Fibroblast of skin of back (primary cell): ENCODE results near the gene RASGRF1. TPM values are rescaled to one million over a fixed set of nuclear protein-coding genes. Genes with fewer than 3 reads are reported as not detected.
A peak's percentile ranks its signal among the peaks of the same experiment; 100 is the strongest.
"Not testable (repeated sequence)": the region's sequence is repeated elsewhere in the genome, so short reads cannot be mapped to it uniquely, and the experiment has no call there.

Source experiments
- DNase-seq: peaks from one replicate; pipeline ENCODE4 v3.0.0-alpha.2; 2013
- polyA plus RNA-seq, 2 experiments: library from polyadenylated mRNA; unstranded; fragments of 120-200 nt; gene quantifications; one replicate each; pipeline ENCODE4 v1.2.1, GENCODE V29; 2013; ENCODE audit not compliant: insufficient read length in 2 of 2

RASGRF1 gene, protein sequence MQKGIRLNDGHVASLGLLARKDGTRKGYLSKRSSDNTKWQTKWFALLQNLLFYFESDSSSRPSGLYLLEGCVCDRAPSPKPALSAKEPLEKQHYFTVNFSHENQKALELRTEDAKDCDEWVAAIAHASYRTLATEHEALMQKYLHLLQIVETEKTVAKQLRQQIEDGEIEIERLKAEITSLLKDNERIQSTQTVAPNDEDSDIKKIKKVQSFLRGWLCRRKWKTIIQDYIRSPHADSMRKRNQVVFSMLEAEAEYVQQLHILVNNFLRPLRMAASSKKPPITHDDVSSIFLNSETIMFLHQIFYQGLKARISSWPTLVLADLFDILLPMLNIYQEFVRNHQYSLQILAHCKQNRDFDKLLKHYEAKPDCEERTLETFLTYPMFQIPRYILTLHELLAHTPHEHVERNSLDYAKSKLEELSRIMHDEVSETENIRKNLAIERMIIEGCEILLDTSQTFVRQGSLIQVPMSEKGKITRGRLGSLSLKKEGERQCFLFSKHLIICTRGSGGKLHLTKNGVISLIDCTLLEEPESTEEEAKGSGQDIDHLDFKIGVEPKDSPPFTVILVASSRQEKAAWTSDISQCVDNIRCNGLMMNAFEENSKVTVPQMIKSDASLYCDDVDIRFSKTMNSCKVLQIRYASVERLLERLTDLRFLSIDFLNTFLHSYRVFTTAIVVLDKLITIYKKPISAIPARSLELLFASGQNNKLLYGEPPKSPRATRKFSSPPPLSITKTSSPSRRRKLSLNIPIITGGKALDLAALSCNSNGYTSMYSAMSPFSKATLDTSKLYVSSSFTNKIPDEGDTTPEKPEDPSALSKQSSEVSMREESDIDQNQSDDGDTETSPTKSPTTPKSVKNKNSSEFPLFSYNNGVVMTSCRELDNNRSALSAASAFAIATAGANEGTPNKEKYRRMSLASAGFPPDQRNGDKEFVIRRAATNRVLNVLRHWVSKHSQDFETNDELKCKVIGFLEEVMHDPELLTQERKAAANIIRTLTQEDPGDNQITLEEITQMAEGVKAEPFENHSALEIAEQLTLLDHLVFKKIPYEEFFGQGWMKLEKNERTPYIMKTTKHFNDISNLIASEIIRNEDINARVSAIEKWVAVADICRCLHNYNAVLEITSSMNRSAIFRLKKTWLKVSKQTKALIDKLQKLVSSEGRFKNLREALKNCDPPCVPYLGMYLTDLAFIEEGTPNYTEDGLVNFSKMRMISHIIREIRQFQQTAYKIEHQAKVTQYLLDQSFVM (N-terminal part only)
- polyA plus RNA-seq (2013, experiment 1 of 2; ENCODE audit: insufficient read length) = 0.11 TPM
- polyA plus RNA-seq (2013, experiment 2 of 2; ENCODE audit: insufficient read length) = not detected

DNA sequence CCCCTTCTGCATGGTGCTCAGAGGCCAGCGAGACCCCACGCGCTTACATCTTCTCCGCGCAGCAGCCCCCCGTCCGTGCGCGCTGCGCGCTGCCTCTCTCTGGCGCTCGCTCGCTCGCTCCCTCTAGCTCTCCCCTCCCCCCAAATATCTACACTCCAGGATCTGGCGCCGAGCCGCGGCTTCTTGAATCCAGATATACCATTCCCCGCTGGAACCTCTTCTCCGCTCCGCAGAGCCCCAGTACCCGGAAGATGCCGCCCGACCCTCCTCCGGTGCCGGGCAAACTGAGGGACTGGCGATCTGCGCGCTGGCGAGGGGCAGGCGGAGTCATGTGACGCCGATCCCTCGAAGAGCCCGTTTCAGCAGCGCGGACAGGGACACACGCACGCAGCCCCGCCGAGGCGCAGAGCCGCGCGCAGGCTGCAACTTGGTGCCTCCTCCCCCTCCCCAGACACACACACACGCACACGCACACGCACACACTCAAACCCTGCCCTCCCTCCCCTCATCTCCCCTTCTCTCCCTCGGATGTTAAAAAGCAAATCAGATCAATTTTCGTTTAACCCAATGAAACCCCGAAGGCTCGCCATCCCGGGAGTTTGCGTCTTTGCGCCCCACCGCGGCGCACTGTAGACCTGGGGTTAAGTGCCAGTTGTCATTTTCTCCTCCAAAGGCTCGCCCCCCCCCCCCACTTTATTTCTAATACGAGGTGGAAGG, at the start of gene RASGRF1:
TSS of gene RASGRF1 (minus strand) at position 294 of the 717 bp plus-strand sequence. CDS start at position 12, 282 bp downstream.
- peak; percentile 12 for DNase-seq

DNA sequence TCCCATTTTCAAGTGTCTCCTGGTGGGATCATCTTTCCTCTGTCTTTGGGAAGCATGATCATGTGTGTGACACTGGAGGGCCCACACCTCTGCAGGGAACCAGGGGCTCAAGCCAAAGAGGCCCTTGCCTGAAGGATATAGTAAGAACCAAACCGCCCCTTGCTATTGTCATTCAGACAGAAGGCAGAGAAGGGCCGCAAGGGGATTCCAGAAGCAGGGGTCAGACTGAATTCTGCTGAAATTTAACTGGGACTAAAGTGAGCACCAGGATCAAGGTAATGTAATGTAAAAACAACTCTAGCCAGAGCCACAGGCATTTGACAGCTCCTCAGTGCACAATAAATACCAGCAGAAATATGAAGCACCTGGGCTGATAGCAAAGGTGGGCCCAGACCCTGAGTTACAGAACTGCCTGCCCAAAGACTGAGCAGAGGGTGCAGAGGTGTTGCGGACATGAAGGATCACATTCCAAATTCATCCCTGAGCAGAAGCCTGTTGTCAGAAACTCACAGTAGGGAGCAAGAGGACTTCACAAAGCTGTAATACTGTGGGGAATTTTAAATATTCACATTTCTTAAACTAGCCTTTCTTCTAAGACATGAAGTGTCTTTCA, 46.0 kb upstream of the RASGRF1 start:
- DNase-seq = no peak

DNA sequence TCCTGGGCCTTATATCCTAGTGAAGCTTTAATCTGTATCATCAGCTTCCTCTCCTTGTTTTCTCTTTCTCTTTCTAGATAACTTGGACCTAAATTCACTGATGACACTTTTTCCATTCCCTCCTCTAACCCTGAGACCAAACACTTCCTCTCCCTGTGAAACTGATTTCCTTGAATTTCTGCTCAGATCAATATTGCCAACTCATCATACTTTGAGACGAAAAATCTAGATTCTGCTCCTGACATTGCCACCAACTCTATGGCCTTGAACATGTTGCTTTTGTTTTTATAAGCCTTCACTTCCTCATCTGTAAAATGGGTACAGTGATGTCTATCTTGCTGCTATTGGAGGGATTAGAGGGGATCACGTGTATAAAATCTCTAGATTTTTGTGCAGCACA, 42.7 kb upstream of the RASGRF1 start:
- DNase-seq = no peak

DNA sequence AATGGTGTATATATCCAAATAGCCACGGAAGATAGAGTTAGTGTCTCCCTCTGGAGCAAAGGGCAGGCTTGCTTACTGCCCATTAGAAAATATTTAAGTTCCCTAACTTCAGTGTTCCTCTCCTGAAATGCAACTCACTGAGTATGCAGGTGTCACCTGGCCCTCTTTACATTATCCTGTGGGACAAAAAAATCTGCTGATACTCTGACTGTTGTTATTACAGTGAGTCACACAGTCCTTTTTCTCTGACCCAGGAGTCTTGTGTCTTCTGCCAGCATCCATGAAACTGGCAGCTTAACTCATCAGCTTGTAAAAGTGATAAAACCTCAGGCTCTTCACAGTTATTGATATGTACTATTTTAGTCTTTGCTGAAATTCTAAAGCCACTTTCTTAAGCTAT, 42.2 kb upstream of the RASGRF1 start:
- no peak for DNase-seq

DNA sequence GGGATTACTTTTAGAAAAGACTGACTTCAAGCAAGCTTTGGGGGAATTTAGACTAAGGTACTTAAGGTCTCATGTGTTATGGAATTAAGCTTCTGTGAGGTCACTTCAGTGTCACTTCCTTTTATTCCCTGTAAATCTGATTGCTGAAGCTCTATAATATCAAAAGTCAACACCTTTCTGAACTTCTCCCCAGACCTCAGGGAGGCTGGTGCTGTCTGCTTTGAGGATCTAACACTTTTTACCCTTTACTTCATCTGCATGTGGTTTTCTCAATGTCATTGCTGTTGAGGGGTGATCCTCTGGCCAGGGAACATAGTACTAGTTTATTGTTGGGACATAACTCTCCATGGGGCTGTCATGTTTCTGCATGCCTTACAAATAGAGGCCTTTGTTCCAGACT, 41.8 kb upstream of the RASGRF1 start:
- DNase-seq = no peak

DNA sequence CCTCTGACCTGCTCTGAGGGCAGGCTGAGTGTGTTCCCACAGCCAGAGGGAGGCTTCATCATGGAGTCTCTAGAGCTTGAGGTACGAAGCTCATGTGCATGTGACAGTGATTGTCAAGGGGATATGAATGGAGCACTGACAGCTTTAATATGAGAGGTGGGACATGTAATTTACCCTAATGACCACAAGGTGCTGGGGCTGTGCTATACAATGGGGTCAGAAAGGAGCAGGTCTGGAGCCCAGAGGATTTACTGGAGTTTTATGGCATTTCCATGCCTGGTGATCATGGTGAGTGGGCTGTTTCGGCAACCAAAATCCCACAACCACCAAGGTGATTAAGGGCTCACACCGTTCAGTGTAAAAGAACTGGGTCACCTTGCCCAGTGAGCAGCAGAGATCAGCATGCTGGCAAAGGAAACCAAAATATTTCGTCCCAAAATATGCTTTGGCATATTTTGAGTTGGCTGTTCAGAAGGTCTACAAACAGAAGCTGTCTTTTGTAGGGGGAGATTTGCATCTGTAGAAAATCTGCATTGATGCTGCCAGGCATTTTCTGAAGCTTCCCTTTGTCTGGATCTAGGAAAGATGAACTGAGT, 40.1 kb upstream of the RASGRF1 start:
- DNase-seq = no peak

DNA sequence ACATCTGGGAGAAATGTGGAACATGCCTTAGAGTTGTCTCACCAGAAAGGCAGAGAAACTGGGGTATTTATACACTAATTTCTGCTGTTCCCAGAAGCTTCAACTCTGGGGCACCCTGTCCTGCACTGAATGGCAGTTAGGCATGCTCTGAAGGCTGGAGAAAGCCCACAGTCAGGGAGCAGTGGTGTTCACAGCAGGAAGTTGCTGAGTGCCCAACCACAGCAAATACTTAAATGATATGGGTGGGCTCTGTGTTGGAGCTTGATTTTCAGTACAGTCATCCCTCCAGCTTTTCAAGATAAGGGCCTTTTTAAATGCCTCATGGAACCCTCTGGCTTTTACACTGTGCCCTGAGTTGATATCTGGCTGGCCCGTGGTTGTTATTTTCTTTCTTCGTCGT, 38.7 kb upstream of the RASGRF1 start:
- no peak for DNase-seq

DNA sequence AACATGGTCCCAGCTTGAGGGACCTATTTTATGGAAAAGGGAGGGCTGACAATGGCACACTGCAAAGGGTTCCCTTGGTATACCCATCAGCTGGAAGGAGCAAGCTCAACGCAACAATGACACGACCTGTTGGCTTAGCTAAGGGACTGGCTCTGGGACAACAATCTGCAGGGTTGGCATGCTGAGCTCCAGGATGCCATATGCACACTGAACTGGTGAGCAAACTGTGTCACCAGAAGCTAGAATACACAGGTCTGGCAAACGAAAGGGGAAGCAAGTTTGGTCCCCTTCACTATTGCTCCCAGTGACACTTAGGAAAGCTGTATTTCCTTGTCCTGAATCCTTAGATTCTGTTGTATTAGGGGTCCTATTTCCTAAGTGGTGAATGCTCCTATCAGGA, 38.0 kb upstream of the RASGRF1 start:
- DNase-seq = no peak

DNA sequence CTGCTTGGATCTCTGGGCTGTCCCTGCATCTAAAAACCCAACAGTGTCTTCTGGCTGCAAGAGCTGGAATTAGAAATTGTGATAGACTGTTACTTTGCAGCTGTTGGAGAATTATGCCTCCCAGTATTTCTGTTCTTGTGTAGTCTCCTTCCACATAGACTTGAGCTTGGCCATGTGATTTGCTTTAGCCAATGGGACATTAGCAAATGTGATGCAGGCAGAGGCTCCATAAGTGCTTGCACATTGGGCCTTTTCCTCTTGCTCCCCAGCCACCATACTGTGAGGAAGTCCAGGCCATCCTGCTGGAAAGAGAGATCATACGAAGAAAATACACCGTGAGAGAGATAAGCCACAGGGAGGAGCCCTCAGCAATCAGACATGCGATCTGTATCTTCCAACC, 33.8 kb upstream of the RASGRF1 start:
- no peak for DNase-seq

DNA sequence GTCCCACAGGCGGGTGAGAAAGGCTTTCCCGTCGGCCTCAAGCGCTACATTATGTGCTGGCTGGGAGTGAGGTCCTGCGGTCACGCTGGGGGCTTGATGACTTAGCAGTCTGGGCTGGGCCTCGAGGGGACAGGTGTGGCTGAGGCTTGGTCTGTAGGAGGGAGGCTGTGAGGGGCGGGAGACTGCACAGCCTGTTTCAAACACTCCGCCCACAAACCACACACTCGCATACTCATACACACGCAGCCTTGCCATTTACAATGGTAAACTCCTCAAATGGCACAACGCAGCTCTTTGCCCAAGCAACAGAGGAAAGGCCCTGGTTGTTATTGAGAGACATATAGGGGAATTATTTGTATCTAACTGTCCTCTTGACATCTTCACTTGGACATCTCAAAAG, 32.4 kb upstream of the RASGRF1 start:
- DNase-seq = no peak

DNA sequence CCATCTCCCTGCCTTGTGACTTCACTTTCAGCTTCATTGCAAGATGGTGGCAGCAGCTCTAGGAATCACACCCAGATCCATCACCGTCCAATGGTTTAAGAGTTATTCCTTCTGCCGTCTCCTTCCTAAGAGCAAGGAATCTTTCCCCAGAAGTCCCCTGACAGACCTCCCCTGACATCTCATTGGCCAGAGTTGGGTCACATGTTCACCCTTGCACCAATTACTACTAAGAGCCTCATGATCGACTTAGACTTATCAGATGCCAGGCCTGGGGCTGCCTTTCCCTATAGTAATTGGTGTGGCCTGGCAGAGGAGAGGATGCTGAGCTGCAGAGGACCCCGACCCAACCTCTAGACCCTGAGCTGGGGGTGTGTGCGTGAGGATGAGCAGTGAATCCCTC, 31.8 kb upstream of the RASGRF1 start:
- no peak for DNase-seq

DNA sequence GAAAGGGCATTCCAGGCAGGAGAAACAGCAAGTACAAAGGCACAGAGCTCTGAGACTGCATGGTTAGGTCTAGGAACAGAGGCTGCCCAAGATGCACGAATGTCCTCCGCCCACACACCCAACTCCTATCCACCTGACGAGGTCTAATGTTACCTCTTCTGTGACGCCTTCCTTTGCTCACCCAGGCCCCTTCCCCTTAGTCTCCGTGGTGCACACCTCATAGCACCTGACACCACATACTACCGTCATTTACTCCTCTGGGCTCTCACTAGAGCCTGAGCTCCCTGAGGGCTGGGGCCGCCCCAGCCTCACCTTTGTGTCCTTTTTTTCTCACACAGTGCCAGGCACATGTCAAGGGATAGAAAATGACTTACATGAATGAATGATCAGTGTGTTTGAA, 31.0 kb upstream of the RASGRF1 start:
- DNase-seq = no peak

DNA sequence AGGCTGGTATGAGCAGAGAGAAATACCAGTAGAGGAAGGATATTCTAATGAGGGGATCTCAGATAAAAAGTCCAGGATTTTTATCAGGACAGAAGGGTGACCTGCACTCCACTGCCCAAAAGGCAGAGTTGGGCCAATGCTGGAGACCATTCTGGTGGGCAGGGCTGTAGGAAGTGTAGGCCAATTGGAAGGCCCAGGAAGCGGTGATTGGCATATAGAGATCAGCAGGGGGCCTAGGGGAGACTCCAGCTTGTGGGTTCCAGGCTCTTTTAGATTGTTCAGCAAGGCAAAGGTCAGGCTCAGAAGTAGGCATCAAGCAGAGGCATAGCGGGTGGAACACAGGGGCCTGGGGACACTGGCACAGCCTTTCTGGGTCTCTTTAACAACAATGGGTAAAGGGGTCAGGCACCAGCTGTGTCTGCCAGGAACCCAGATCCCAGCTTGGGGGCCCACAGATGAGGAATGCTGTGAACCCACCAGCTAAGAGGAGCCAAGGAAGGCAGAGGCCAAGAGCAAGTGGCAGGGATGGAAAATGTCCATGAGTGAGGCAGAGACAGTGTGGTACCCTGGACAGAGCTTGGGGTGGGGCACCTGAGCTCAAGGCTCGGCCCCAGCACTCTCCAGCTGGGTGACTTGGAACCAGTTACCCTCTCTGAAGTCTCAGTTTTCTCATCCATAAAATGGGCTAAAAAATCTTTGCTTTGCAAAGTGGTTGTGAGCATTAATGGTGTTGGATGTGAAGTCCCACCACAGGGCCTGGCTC, 27.0 kb upstream of the RASGRF1 start:
- DNase-seq = no peak

DNA sequence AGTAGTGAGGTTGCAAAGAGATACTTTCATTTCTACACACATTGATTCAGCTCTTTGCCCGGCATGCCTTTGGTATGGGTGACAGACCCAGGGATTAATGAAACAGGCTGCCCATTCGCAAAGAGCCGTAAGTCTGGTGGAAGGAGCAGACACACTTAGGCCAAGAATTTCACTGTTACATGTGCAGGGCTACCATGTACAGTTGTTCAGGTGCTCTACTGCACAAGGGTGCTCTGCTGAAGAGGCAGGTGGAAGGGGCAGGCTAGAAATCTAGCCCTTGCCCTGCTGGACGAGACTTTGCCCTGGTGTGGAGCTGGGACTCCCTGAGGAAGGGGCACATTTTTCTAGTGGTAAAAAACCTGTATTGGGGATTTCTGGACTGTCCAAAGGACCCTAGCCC, 26.2 kb upstream of the RASGRF1 start:
- DNase-seq = no peak

DNA sequence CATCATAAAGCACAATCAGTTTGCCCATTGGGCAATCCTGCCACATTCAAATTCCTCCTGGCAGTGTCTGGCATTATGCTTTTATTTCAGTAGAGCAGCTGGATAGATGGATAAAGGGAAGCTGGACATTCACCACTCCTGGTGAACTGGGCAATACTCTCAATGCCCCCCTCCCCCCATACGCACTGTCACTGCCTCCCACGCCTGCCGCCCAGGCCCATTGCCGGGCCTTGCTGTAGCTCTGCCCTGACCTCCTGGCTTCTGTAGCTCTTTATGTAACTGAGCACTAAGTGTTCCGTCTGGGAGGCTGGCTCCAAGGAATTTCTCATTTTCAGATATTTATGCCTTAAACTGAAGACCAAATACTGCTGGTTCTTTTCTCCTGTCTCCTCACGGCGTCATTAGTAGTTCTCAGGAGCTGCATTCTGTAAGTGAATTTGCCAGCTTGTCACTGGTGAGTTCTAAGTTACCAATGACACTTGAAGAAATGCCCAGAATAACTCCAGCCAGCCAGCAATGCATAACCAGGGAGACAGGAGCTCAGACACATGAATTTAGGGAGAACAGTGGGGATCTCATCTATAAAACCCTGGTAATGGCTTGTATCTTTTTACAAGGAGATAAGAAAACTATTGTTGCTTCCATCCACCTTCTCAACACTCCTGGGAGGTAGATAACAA, 25.5 kb upstream of the RASGRF1 start:
- DNase-seq = no peak

DNA sequence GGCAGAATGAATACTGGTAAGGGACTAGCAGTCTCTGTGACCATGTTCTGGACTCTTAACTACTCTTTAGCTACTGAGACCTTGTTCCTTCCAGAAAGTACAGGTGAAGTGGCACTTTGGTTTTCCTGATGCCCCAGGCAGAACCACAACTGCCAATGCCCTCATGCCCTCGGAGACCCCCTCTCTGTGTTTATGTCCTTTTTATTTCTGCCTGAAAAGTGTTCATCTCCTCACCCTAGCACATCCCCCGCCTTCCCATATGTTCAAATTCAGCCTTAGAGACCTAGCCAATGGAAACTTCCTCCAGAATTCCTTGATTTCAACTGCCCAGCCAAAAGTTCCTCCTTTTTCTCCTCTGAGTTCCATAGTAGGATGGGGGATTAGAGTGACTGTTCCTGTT, 23.3 kb upstream of the RASGRF1 start:
- no peak for DNase-seq

DNA sequence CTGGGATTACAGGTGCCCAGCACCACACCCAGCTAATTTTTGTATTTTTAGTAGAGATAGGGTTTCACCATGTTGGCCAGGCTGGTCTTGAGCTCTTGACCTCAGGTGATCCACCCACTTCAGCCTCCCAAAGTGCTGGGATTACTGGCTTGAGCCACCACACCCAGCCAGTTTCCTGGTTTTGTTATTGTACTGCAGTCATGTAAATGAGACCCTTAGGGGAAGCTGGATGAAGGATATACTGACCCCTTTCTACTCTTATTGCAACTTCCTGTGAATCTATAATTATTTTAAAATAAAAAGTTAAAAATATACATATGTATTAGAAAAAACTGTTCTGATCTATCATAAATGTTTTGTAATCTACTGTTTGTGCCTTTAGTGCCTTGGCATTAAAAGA, 20.8 kb upstream of the RASGRF1 start:
- not testable (repeated sequence) for DNase-seq

DNA sequence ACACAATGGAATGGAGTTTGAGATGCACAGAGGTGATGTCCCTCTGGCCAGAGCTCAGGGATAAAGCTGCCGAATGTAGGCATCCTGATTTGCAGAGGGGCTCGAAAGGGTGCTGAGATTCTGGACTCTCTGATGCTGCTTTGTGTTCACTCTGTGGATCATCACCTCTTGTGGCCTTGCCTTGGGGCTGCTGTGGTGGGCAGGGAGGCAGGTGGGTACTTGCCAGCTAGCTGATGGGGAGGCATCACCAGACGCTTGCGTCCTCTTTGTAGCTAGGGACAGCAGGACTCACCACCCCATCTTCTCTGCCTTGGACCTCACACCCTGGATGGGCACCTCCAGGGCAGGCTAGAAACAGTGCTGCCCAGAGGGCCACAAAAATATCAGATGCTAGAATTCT, 14.6 kb upstream of the RASGRF1 start:
- DNase-seq = no peak

DNA sequence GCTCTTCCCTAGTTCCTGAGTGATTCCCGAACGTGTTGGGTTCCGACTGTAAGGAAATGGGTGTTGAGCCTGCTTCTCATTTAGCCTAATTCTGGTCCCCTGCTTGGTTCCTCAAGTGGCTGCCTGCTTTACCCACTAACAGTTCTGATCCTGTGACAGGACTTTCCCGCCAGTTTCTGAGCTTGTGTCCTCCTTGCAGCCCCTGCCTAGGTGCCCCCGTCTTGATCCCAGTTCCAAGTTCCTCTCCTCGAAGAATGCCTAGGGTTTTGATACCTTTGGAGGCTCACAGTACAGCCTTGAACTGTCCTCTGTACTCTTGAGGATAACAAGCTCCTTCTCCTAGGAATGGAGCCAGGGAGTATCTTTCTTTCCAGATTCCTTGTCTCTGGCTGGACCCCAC, 12.0 kb upstream of the RASGRF1 start:
- DNase-seq = no peak
